ENCODE data around the gene BRAF.
"Not testable (repeated sequence)": the region's sequence is repeated elsewhere in the genome, so short reads cannot be mapped to it uniquely, and the experiment has no call there.

Gene BRAF

GRCh38 chr7:140754506-140754905, 170.2 kb downstream of the BRAF start:
- peaks cover 1% of the 10 kb centered on the region for H3K9me3 Mint-ChIP-seq
- no peak overlapping the region for H3K27ac Mint-ChIP-seq
- no peak for DNase-seq
- H3K4me3 Mint-ChIP-seq = no peak overlapping the region
- CTCF ChIA-PET = no interaction called here
- H3K36me3 Mint-ChIP-seq = peaks cover 1% of the 10 kb centered on the region
- H3K4me1 Mint-ChIP-seq = no peaks in the 10 kb centered on the region
- no peaks in the 10 kb centered on the region for H3K27me3 Mint-ChIP-seq

GRCh38 chr7:140752533-140752932, 172.2 kb downstream of the BRAF start:
- CTCF ChIA-PET = no interaction called here
- H3K36me3 Mint-ChIP-seq = no peaks in the 10 kb centered on the region
- H3K27ac Mint-ChIP-seq = no peak overlapping the region
- no peaks in the 10 kb centered on the region for H3K9me3 Mint-ChIP-seq
- no peak overlapping the region for H3K4me3 Mint-ChIP-seq
- no peaks in the 10 kb centered on the region for H3K4me1 Mint-ChIP-seq
- no peaks in the 10 kb centered on the region for H3K27me3 Mint-ChIP-seq
- no peak for DNase-seq

GRCh38 chr7:140746751-140747150, 178.0 kb downstream of the BRAF start:
- CTCF ChIA-PET = interaction anchor here (1.5 kb wide), 1 partner anchor 20 kb away, joined by 4 read pairs; no protein-coding TSS in a partner anchor
- Mint-ChIP-seq H3K27me3 (no peaks in the 10 kb centered on the region), H3K36me3 (peaks cover 9% of the 10 kb centered on the region), H3K27ac (no peak overlapping the region), H3K4me1 (no peaks in the 10 kb centered on the region), H3K4me3 (no peak overlapping the region), H3K9me3 (no peaks in the 10 kb centered on the region)
- DNase-seq = no peak

GRCh38 chr7:140745266-140746058, 179.3 kb downstream of the BRAF start:
- Mint-ChIP-seq H3K9me3 (no peaks in the 10 kb centered on the region), H3K4me3 (no peak overlapping the region), H3K4me1 (no peaks in the 10 kb centered on the region), H3K27me3 (no peaks in the 10 kb centered on the region), H3K27ac (no peak overlapping the region), H3K36me3 (peaks cover 13% of the 10 kb centered on the region)
- no peak for DNase-seq
- CTCF ChIA-PET = interaction anchor here (1.5 to 1.7 kb wide), 2 partner anchors 19 kb away, joined by 4 read pairs; no protein-coding TSS in a partner anchor

GRCh38 chr7:140744005-140744404, 180.7 kb downstream of the BRAF start:
- H3K4me3 Mint-ChIP-seq = no peak overlapping the region
- DNase-seq = no peak
- no peak overlapping the region for H3K27ac Mint-ChIP-seq
- CTCF ChIA-PET = interaction anchor here (0.9 to 1.7 kb wide), 2 partner anchors 18 to 67 kb away, joined by 3 to 4 read pairs; no protein-coding TSS in a partner anchor
- no peaks in the 10 kb centered on the region for H3K4me1 Mint-ChIP-seq
- H3K27me3 Mint-ChIP-seq = no peaks in the 10 kb centered on the region
- H3K9me3 Mint-ChIP-seq = no peaks in the 10 kb centered on the region
- peaks cover 19% of the 10 kb centered on the region for H3K36me3 Mint-ChIP-seq

- not testable (repeated sequence) for H3K27me3 Mint-ChIP-seq, H3K27ac Mint-ChIP-seq, H3K4me3 Mint-ChIP-seq, H3K9me3 Mint-ChIP-seq, DNase-seq, H3K4me1 Mint-ChIP-seq
- CTCF ChIA-PET = interaction anchor here (0.9 kb wide), 1 partner anchor 67 kb away, joined by 3 read pairs; no protein-coding TSS in a partner anchor
- H3K36me3 Mint-ChIP-seq = peaks cover 22% of the 10 kb centered on the region
Measured at GRCh38 chr7:140743255-140743654, 181.5 kb downstream of the BRAF start.

GRCh38 chr7:140738280-140738679, 186.4 kb downstream of the BRAF start:
- Mint-ChIP-seq H3K9me3 (no peaks in the 10 kb centered on the region), H3K4me3 (no peak overlapping the region), H3K27ac (no peak overlapping the region), H3K36me3 (peaks cover 22% of the 10 kb centered on the region), H3K4me1 (peaks cover 3% of the 10 kb centered on the region), H3K27me3 (no peaks in the 10 kb centered on the region)
- CTCF ChIA-PET = no interaction called here
- no peak for DNase-seq

GRCh38 chr7:140734729-140735128, 190.0 kb downstream of the BRAF start:
- H3K27me3 Mint-ChIP-seq = no peaks in the 10 kb centered on the region
- no peak overlapping the region for H3K4me3 Mint-ChIP-seq
- H3K4me1 Mint-ChIP-seq = peaks cover 3% of the 10 kb centered on the region
- DNase-seq = no peak
- no peaks in the 10 kb centered on the region for H3K9me3 Mint-ChIP-seq
- CTCF ChIA-PET = no interaction called here
- peaks cover 15% of the 10 kb centered on the region for H3K36me3 Mint-ChIP-seq
- H3K27ac Mint-ChIP-seq = no peak overlapping the region

GRCh38 chr7:140734096-140734495, 190.6 kb downstream of the BRAF start:
- CTCF ChIA-PET = no interaction called here
- Mint-ChIP-seq H3K36me3 (peaks cover 11% of the 10 kb centered on the region), H3K27ac (no peak overlapping the region)

GRCh38 chr7:140732416-140732815, 192.3 kb downstream of the BRAF start:
- H3K27me3 Mint-ChIP-seq = no peaks in the 10 kb centered on the region
- no peak overlapping the region for H3K27ac Mint-ChIP-seq
- H3K9me3 Mint-ChIP-seq = no peaks in the 10 kb centered on the region
- H3K4me3 Mint-ChIP-seq = no peak overlapping the region
- DNase-seq = no peak
- CTCF ChIA-PET = no interaction called here
- H3K36me3 Mint-ChIP-seq = peaks cover 7% of the 10 kb centered on the region
- H3K4me1 Mint-ChIP-seq = no peaks in the 10 kb centered on the region

More at GRCh38 chr7:140734096-140734495, 190.6 kb downstream of the BRAF start:
- H3K4me1 Mint-ChIP-seq = peaks cover 3% of the 10 kb centered on the region
- no peaks in the 10 kb centered on the region for H3K9me3 Mint-ChIP-seq
- H3K27me3 Mint-ChIP-seq = no peaks in the 10 kb centered on the region
- H3K4me3 Mint-ChIP-seq = no peak overlapping the region
- no peak for DNase-seq

- Mint-ChIP-seq H3K4me3 (no peak overlapping the region), H3K4me1 (peaks cover 17% of the 10 kb centered on the region), H3K27me3 (no peaks in the 10 kb centered on the region), H3K9me3 (no peaks in the 10 kb centered on the region), H3K36me3 (peaks cover 4% of the 10 kb centered on the region), H3K27ac (no peak overlapping the region)
- DNase-seq = no peak
- CTCF ChIA-PET = interaction anchor here (0.7 to 1.6 kb wide), 10 partner anchors 18 to 285 kb away, joined by 3 to 9 read pairs (median 3); no protein-coding TSS in a partner anchor
Measured at GRCh38 chr7:140726281-140726680, 198.4 kb downstream of the BRAF start.

- CTCF ChIA-PET = interaction anchor here (0.8 kb wide), 1 partner anchor 15 kb away, joined by 3 read pairs; no protein-coding TSS in a partner anchor
- no peak overlapping the region for H3K4me3 Mint-ChIP-seq
- peaks cover 2% of the 10 kb centered on the region for H3K36me3 Mint-ChIP-seq
Measured at GRCh38 chr7:140724706-140725105, 200.0 kb downstream of the BRAF start.

GRCh38 chr7:140723574-140723973, 201.2 kb downstream of the BRAF start:
- H3K4me3 Mint-ChIP-seq = no peak overlapping the region
- CTCF ChIA-PET = interaction anchor here (1.1 to 2.2 kb wide), 4 partner anchors 49 to 290 kb away, joined by 4 to 6 read pairs (median 6); no protein-coding TSS in a partner anchor
- H3K4me1 Mint-ChIP-seq = peaks cover 20% of the 10 kb centered on the region
- H3K27me3 Mint-ChIP-seq = no peaks in the 10 kb centered on the region
- H3K9me3 Mint-ChIP-seq = no peaks in the 10 kb centered on the region
- H3K36me3 Mint-ChIP-seq = peaks cover 2% of the 10 kb centered on the region
- no peak for DNase-seq
- H3K27ac Mint-ChIP-seq = no peak overlapping the region

More at GRCh38 chr7:140724706-140725105, 200.0 kb downstream of the BRAF start:
- DNase-seq = no peak
- Mint-ChIP-seq H3K4me1 (peaks cover 17% of the 10 kb centered on the region), H3K27me3 (no peaks in the 10 kb centered on the region), H3K9me3 (no peaks in the 10 kb centered on the region), H3K27ac (no peak overlapping the region)

GRCh38 chr7:140723006-140723405, 201.7 kb downstream of the BRAF start:
- H3K27ac Mint-ChIP-seq = peak overlapping the region; percentile 17
- DNase-seq = peak; percentile 67
- H3K36me3 Mint-ChIP-seq = peaks cover 2% of the 10 kb centered on the region
- CTCF ChIA-PET = interaction anchor here (1.1 to 2.2 kb wide), 4 partner anchors 48 to 291 kb away, joined by 4 to 6 read pairs (median 6); no protein-coding TSS in a partner anchor
- no peaks in the 10 kb centered on the region for H3K9me3 Mint-ChIP-seq
- H3K4me1 Mint-ChIP-seq = peaks cover 20% of the 10 kb centered on the region
- no peaks in the 10 kb centered on the region for H3K27me3 Mint-ChIP-seq
- no peak overlapping the region for H3K4me3 Mint-ChIP-seq

- CTCF ChIA-PET = interaction anchor here (1.5 to 2.2 kb wide), 2 partner anchors 289 to 291 kb away, joined by 6 read pairs; no protein-coding TSS in a partner anchor
- no peak overlapping the region for H3K4me3 Mint-ChIP-seq
- H3K27ac Mint-ChIP-seq = no peak overlapping the region
- H3K27me3 Mint-ChIP-seq = no peaks in the 10 kb centered on the region
- no peak for DNase-seq
- H3K4me1 Mint-ChIP-seq = peaks cover 20% of the 10 kb centered on the region
- no peaks in the 10 kb centered on the region for H3K9me3 Mint-ChIP-seq
- peaks cover 2% of the 10 kb centered on the region for H3K36me3 Mint-ChIP-seq
Measured at GRCh38 chr7:140722254-140722653, 202.5 kb downstream of the BRAF start.
